Activated CD8-positive, alpha-beta T cell treated with anti-CD3 and anti-CD28 coated beads for 36 hours (primary cell): ENCODE measurements around the gene CENPK. TPM values are rescaled to one million over a fixed set of nuclear protein-coding genes. Genes with fewer than 3 reads are reported as not detected.
A peak's percentile ranks its signal among the peaks of the same experiment; 100 is the strongest.

Source experiments
- ATAC-seq: fragments of 200-7000 bp; cut with Tn5 transposase; one replicate; pipeline ENCODE4 v1.10.0; 2021; ENCODE audit warnings: mild to moderate bottlenecking, moderate library complexity
- CTCF ChIA-PET: fragments of 350-600 bp; sonication (Branson Sonifier 250); formaldehyde crosslinking; loops from one replicate; lab custom pipeline; 2021; ENCODE audit warnings: antibody characterized with exemption; lab: Charles Lee
- POLR2A ChIA-PET: fragments of 350-600 bp; sonication (Branson Sonifier 250); formaldehyde crosslinking; loops from one replicate; lab custom pipeline; 2021; ENCODE audit warnings: antibody characterized with exemption; lab: Charles Lee
- DNase-seq: peaks from one replicate; pipeline ENCODE4 v3.0.0-alpha.2; 2020
- H3K27ac Mint-ChIP-seq: one replicate; pipeline ENCODE4 v1.8.0; 2021; ENCODE audit warnings: mild to moderate bottlenecking, mixed read lengths
- H3K27me3 Mint-ChIP-seq: one replicate; pipeline ENCODE4 v1.8.0; 2021; ENCODE audit warnings: mixed read lengths
- H3K36me3 Mint-ChIP-seq: one replicate; pipeline ENCODE4 v1.8.0; 2021; ENCODE audit warnings: low read depth, mixed read lengths
- H3K4me1 Mint-ChIP-seq: one replicate; pipeline ENCODE4 v1.8.0; 2021; ENCODE audit warnings: low read depth, mixed read lengths
- H3K4me3 Mint-ChIP-seq: one replicate; pipeline ENCODE4 v1.8.0; 2021; ENCODE audit warnings: mild to moderate bottlenecking, moderate library complexity, mixed read lengths
- H3K9me3 Mint-ChIP-seq: one replicate; pipeline ENCODE4 v1.8.0; 2021; ENCODE audit warnings: mixed read lengths
- CTCF ChIP-seq: fragments of 200-600 bp; IDR thresholded peaks from one replicate; pipeline ENCODE4 v1.8.0; 2022; ENCODE audit warnings: antibody characterized with exemption, mild to moderate bottlenecking
- intact Hi-C: fragments of 100-400 bp; cut with micrococcal nuclease; formaldehyde crosslinking; loops from one replicate; pipeline ENCODE4 v1.10.0; 2022
- total RNA-seq, 2 experiments: library from RNA; stranded (reverse); gene quantifications; one replicate each; pipeline ENCODE4 v1.2.3, GENCODE V29; 2021

CENPK gene
- total RNA-seq, 2 experiments from 2014 or later = 70.9 to 79.2 TPM

- CTCF ChIA-PET = no interaction called here
- no peak for ATAC-seq
- H3K36me3 Mint-ChIP-seq = no peaks in the 10 kb centered on the region
These were observed 84.6 kb downstream of the CENPK start for GRCh38 chr5:65478336-65478735.

GRCh38 chr5:65475895-65476294 lies 87.1 kb downstream of the CENPK start:
- Mint-ChIP-seq H3K4me1 (peaks cover 3% of the 10 kb centered on the region), H3K36me3 (no peaks in the 10 kb centered on the region), H3K4me3 (no peak overlapping the region), H3K27me3 (no peaks in the 10 kb centered on the region), H3K27ac (no peak overlapping the region), H3K9me3 (no peaks in the 10 kb centered on the region)
- TF ChIP-seq CTCF = no peak
- ChIA-PET POLR2A (no interaction called here), CTCF (interaction anchor here (1.1 kb wide), 1 partner anchor 372 kb away, joined by 3 read pairs; no protein-coding TSS in a partner anchor)
- ATAC-seq (peak; percentile 22), DNase-seq (no peak)
- intact Hi-C loops = no loop called here

More at GRCh38 chr5:65478336-65478735, 84.6 kb downstream of the CENPK start:
- H3K4me3 Mint-ChIP-seq = no peak overlapping the region
- intact Hi-C loops = no loop called here
- POLR2A ChIA-PET = no interaction called here
- H3K27ac Mint-ChIP-seq = no peak overlapping the region
- H3K9me3 Mint-ChIP-seq = no peaks in the 10 kb centered on the region
- H3K27me3 Mint-ChIP-seq = no peaks in the 10 kb centered on the region
- DNase-seq = no peak
- peaks cover 9% of the 10 kb centered on the region for H3K4me1 Mint-ChIP-seq
- TF ChIP-seq CTCF = no peak

- Mint-ChIP-seq H3K27me3 (no peaks in the 10 kb centered on the region), H3K36me3 (no peaks in the 10 kb centered on the region), H3K4me3 (no peak overlapping the region), H3K27ac (no peak overlapping the region), H3K4me1 (peaks cover 3% of the 10 kb centered on the region), H3K9me3 (no peaks in the 10 kb centered on the region)
- POLR2A ChIA-PET = no interaction called here
- no peak for ATAC-seq
- TF ChIP-seq CTCF = no peak
- intact Hi-C loops = no loop called here
- CTCF ChIA-PET = interaction anchor here (1.1 to 1.4 kb wide), 2 partner anchors 8 to 372 kb away, joined by 3 to 8 read pairs; no protein-coding TSS in a partner anchor
- DNase-seq = no peak
These were observed 87.6 kb downstream of the CENPK start for GRCh38 chr5:65475336-65475735.

- ATAC-seq (no peak), DNase-seq (no peak)
- H3K4me3 Mint-ChIP-seq = no peak overlapping the region
- H3K9me3 Mint-ChIP-seq = no peaks in the 10 kb centered on the region
- no peak overlapping the region for H3K27ac Mint-ChIP-seq
- H3K36me3 Mint-ChIP-seq = no peaks in the 10 kb centered on the region
- H3K27me3 Mint-ChIP-seq = no peaks in the 10 kb centered on the region
- intact Hi-C loops = no loop called here
- ChIA-PET CTCF (interaction anchor here (1.4 kb wide), 1 partner anchor 9 kb away, joined by 8 read pairs; no protein-coding TSS in a partner anchor), POLR2A (no interaction called here)
- H3K4me1 Mint-ChIP-seq = peaks cover 3% of the 10 kb centered on the region
- TF ChIP-seq CTCF = no peak
These were observed 88.7 kb downstream of the CENPK start for GRCh38 chr5:65474130-65474711.

GRCh38 chr5:65468633-65469032 lies 94.3 kb downstream of the CENPK start:
- POLR2A ChIA-PET = no interaction called here
- H3K27me3 Mint-ChIP-seq = no peaks in the 10 kb centered on the region
- H3K4me1 Mint-ChIP-seq = peaks cover 3% of the 10 kb centered on the region
- H3K9me3 Mint-ChIP-seq = no peaks in the 10 kb centered on the region
- DNase-seq (no peak), ATAC-seq (no peak)
- no peak overlapping the region for H3K4me3 Mint-ChIP-seq
- intact Hi-C loops = no loop called here
- CTCF ChIA-PET = no interaction called here
- no peaks in the 10 kb centered on the region for H3K36me3 Mint-ChIP-seq
- no peak for TF ChIP-seq CTCF
- H3K27ac Mint-ChIP-seq = no peak overlapping the region

Other genes starting within 250 kb of the CENPK start
- 1 to 10 TPM; 1.1 to 1.9 TPM for gene ADAMTS6, start 81.2 kb downstream of the CENPK start, total RNA-seq
- 10 to 100 TPM; 33.8 to 37.8 TPM for gene PPWD1, start 128 bp upstream of the CENPK start, total RNA-seq
- 1 to 10 TPM; 6.8 to 7.0 TPM for gene TRIM23, start 61.2 kb upstream of the CENPK start, total RNA-seq
- gene SHLD3, start 61.9 kb upstream of the CENPK start, total RNA-seq = 1 to 10 TPM; 4.1 to 5.2 TPM
- gene TRAPPC13, start 61.9 kb upstream of the CENPK start, total RNA-seq = 10 to 100 TPM; 18.0 to 22.1 TPM
- 10 to 100 TPM; 17.0 to 18.5 TPM for gene SGTB, start 158.9 kb upstream of the CENPK start, total RNA-seq
- gene NLN, start 159.0 kb upstream of the CENPK start, total RNA-seq = 10 to 100 TPM; 38.4 to 42.5 TPM